Neural progenitor cell (in vitro differentiated cells): ENCODE measurements around the gene SRR. TPM values are rescaled to one million over a fixed set of nuclear protein-coding genes. Genes with fewer than 3 reads are reported as not detected.
"Not testable (repeated sequence)": the region's sequence is repeated elsewhere in the genome, so short reads cannot be mapped to it uniquely, and the experiment has no call there.

Experiments used
- DNase-seq: peaks from one replicate; pipeline ENCODE4 v3.0.0-alpha.2; 2016; ENCODE audit warnings: low spot score
- H2AFZ ChIP-seq: fragments of 200-600 bp; sonication (generic); replicated peaks from 2 replicates; pipeline ENCODE4 v1.6.1; 2016; ENCODE audit warnings: antibody characterized with exemption
- H3F3A ChIP-seq: fragments of 200-600 bp; sonication (generic); 2 replicates; pipeline ENCODE4 v1.6.1; 2016; ENCODE audit warnings: antibody characterized with exemption, low read depth
- H3K27ac ChIP-seq: fragments of 200-600 bp; sonication (generic); 2 replicates; pipeline ENCODE4 v1.5.1; 2016; ENCODE audit warnings: mild to moderate bottlenecking
- H3K27me3 ChIP-seq: fragments of 200-600 bp; sonication (generic); 2 replicates; pipeline ENCODE4 v1.6.1; 2016; ENCODE audit warnings: mild to moderate bottlenecking, moderate library complexity
- H3K36me3 ChIP-seq: fragments of 200-600 bp; sonication (generic); 2 replicates; pipeline ENCODE4 v1.5.1; 2016
- H3K4me1 ChIP-seq: fragments of 200-600 bp; sonication (generic); 2 replicates; pipeline ENCODE4 v1.6.1; 2016; ENCODE audit warnings: mixed run types
- H3K4me2 ChIP-seq: fragments of 200-600 bp; sonication (generic); 2 replicates; pipeline ENCODE4 v1.6.1; 2016
- H3K4me3 ChIP-seq: fragments of 200-600 bp; sonication (generic); 2 replicates; pipeline ENCODE4 v1.5.1; 2016
- H3K79me2 ChIP-seq: fragments of 200-600 bp; sonication (generic); 2 replicates; pipeline ENCODE4 v1.6.1; 2016; ENCODE audit warnings: low read depth
- H3K9ac ChIP-seq: fragments of 200-600 bp; sonication (generic); 2 replicates; pipeline ENCODE4 v1.6.1; 2016
- H3K9me3 ChIP-seq: fragments of 200-600 bp; sonication (generic); 2 replicates; pipeline ENCODE4 v1.5.1; 2016; ENCODE audit warnings: low read depth
- H4K20me1 ChIP-seq: fragments of 200-600 bp; sonication (generic); 2 replicates; pipeline ENCODE4 v1.6.1; 2016; ENCODE audit warnings: low read depth
- H3K27ac Mint-ChIP-seq: 3 replicates; pipeline ENCODE4 v1.8.0; 2021; ENCODE audit warnings: mixed read lengths
- H3K27me3 Mint-ChIP-seq: 2 replicates; pipeline ENCODE4 v1.8.0; 2022; ENCODE audit warnings: low read depth, mild to moderate bottlenecking, inconsistent platforms, moderate library complexity, mixed read lengths; ENCODE audit not compliant: insufficient read depth
- H3K36me3 Mint-ChIP-seq: 3 replicates; pipeline ENCODE4 v1.8.0; 2021; ENCODE audit warnings: mixed read lengths
- H3K4me1 Mint-ChIP-seq: 3 replicates; pipeline ENCODE4 v1.8.0; 2021; ENCODE audit warnings: mixed read lengths
- H3K4me3 Mint-ChIP-seq: 3 replicates; pipeline ENCODE4 v1.8.0; 2021; ENCODE audit warnings: mild to moderate bottlenecking, moderate library complexity, mixed read lengths
- H3K9me3 Mint-ChIP-seq: 3 replicates; pipeline ENCODE4 v1.8.0; 2020; ENCODE audit warnings: mixed read lengths
- CTCF ChIP-seq: fragments of 200-600 bp; sonication (generic); IDR thresholded peaks from 2 replicates; pipeline ENCODE4 v1.5.1; 2017; ENCODE audit warnings: antibody characterized with exemption, mild to moderate bottlenecking
- EZH2 ChIP-seq: fragments of 200-600 bp; sonication (generic); IDR thresholded peaks from 2 replicates; pipeline ENCODE4 v1.6.1; 2017; ENCODE audit warnings: antibody characterized with exemption, mild to moderate bottlenecking, moderate library complexity
- EZH2phosphoT487 ChIP-seq: fragments of 200-600 bp; sonication (generic); IDR thresholded peaks from 2 replicates; pipeline ENCODE4 v1.6.1; 2017; ENCODE audit warnings: antibody characterized with exemption
- total RNA-seq: library from RNA; depleted of rRNA; stranded (reverse); fragments of >200 nt; gene quantifications from 2 replicates; pipeline ENCODE4 v1.2.3, GENCODE V29; 2015; ENCODE audit warnings: low replicate concordance

Gene SRR
- 26.4 and 40.9 TPM in 2 replicates for total RNA-seq

DNA sequence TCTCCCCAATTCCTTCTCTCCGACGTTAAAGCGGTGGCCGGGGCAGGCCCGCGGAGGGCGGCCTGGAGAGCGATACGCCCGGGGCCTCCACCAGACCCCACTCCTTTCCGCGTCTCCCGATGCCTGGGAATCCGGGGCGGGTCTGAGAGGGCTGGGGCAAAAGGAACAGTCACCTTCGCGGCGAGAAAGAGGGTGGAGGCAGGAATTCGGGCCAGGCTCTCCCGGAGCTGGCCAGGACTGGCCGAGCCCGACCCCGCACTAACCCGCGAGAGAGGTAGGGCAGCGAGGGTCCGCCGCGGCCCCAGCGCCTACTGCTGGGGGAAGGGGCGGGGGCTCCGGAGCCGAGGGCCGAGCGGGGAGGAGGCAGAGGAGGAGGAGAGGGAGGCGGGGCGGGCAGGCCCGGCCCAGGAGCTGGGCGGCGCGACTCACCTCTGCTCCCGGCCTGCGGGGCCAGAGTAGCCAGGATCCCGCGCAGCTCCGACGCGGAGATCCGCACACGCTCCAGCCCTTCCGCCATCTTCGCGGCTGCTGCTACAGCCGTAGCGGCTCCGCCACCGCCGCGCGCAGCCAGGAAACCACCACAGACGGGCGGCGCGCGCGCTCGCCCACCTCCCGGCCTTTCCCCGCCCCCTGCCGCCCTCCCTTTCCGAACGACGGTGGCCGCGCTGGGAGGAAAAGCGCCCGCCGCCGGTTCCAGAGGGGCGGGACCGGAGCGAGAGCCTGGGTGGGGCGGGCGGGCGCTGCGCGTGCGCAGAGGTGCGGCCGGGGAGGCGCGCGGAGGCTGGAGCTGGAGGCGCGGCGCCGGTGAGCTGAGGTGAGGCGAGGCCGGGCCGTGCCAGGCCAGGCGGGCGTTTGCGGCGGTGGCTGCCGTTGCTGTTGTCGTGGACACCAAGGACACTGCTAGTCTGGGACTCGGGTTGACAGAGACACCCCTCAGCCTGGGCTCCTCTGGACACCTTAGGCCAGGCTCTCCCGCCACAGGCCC, at the start of gene SRR, which contains the start of gene SMG6:
Gene SRR (plus strand): TSS at position 747 of the 985 bp plus-strand sequence. CDS start 11,611 bp downstream, outside the sequence.
Gene SMG6 (minus strand): TSS at position 582 of the 985 bp plus-strand sequence. CDS start 65 bp downstream, at position 517.
- H2AFZ ChIP-seq = peak within 1 kb of the TSS; percentile 81
- peak within 1 kb of the TSS; percentile 76 for H3K4me3 ChIP-seq
- TF ChIP-seq EZH2 = no peak
- peak; percentile 29 for TF ChIP-seq EZH2phosphoT487
- no peak for TF ChIP-seq CTCF
- Mint-ChIP-seq H3K9me3 (no peaks in the 10 kb centered on the region), H3K4me3 (peak within 1 kb of the TSS; percentile 95), H3K27ac (peak within 1 kb of the TSS; percentile 69), H3K4me1 (peaks cover 32% of the 10 kb centered on the region), H3K36me3 (peaks cover 26% of the 10 kb centered on the region), H3K27me3 (no peaks in the 10 kb centered on the region)
- no peaks in the 10 kb centered on the region for H3K36me3 ChIP-seq
- no peaks in the 10 kb centered on the region for H3K9me3 ChIP-seq
- H3F3A ChIP-seq = peaks cover 28% of the 10 kb centered on the region
- peaks cover 16% of the 10 kb centered on the region for H3K4me1 ChIP-seq
- peak within 1 kb of the TSS; percentile 94 for H3K27ac ChIP-seq
- H3K79me2 ChIP-seq = peaks cover 59% of the 10 kb centered on the region
- peak within 1 kb of the TSS; percentile 76 for H3K9ac ChIP-seq
- H4K20me1 ChIP-seq = peaks cover 44% of the 10 kb centered on the region
- H3K4me2 ChIP-seq = peak within 1 kb of the TSS; percentile 95
- no peaks in the 10 kb centered on the region for H3K27me3 ChIP-seq
- DNase-seq = peak; percentile 97

DNA sequence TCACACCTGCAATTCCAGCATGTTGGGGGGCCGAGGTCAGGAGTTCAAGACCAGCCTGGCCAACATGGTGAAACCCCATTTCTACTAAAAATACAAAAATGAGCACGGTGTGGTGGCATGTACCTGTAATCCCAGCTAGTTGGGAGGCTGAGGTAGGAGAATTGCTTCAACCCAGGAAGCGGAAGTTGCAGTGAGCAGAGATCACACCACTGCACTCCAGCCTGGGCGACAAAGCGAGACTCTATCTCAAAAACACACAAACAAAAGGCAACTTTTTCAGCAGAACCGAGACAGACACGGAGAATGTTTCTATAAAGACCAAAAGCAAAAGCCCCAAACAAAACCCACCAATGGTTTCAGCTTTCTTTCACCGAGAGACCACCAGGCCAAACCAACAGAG, 44.9 kb upstream of the SRR start:
- H3K4me1 Mint-ChIP-seq, H3K9me3 ChIP-seq, H3K27me3 Mint-ChIP-seq, H3K36me3 ChIP-seq, H3K27ac ChIP-seq, H3K4me2 ChIP-seq, H4K20me1 ChIP-seq, H2AFZ ChIP-seq, H3K27me3 ChIP-seq, DNase-seq, H3K9ac ChIP-seq, H3K27ac Mint-ChIP-seq, H3K4me3 ChIP-seq, H3F3A ChIP-seq, H3K4me1 ChIP-seq, H3K4me3 Mint-ChIP-seq: not testable (repeated sequence)
- H3K79me2 ChIP-seq = peaks cover 12% of the 10 kb centered on the region
- Mint-ChIP-seq H3K36me3 (peaks cover 42% of the 10 kb centered on the region), H3K9me3 (peaks cover 14% of the 10 kb centered on the region)

DNA sequence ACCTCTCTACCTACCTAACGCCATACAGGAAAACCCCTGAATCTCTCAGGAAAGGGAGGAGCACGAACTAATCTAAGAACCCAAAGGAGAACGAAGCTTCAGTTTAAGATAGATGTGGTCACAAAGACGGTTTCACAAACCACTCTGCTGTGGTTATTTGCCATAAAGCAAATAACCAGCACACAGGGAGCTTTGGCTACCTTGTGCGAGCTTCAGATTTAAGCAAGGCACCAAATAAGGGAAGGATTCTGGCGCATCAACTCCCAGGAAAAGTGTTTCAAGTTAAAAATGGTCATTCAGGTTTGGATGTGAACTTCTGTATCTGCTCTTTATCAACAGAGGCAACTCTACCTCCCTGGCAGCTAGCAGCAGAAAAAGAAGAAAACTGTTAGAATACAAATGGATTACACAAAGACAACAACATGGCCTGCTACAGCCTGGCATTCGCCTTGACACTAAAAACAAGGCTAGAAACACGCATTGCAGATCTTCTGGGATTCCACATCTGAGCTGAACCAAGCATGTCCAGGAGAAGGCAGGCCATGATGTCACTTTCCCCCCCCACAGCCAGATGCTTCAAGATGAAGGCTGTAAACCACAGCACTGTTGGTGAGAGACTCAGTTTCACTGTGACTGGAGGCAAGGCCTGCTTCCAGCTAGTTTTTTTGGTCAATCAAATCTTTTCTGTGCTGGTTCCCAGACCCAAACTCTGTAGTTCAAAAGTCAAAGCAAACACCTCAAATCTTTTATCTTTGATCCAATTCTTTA, 43.8 kb upstream of the SRR start:
- H3K9me3 Mint-ChIP-seq = peaks cover 11% of the 10 kb centered on the region
- Histone ChIP-seq H3K4me3 (no peak overlapping the region), H3K9me3 (no peaks in the 10 kb centered on the region), H3K27me3 (no peaks in the 10 kb centered on the region), H4K20me1 (peaks cover 4% of the 10 kb centered on the region), H3K27ac (no peak overlapping the region), H3F3A (no peaks in the 10 kb centered on the region), H3K4me2 (no peak overlapping the region), H3K9ac (no peak overlapping the region), H3K79me2 (peaks cover 12% of the 10 kb centered on the region), H3K4me1 (no peaks in the 10 kb centered on the region), H3K36me3 (no peaks in the 10 kb centered on the region), H2AFZ (no peak overlapping the region)
- no peaks in the 10 kb centered on the region for H3K4me1 Mint-ChIP-seq
- peaks cover 2% of the 10 kb centered on the region for H3K27me3 Mint-ChIP-seq
- no peak for DNase-seq
- peaks cover 38% of the 10 kb centered on the region for H3K36me3 Mint-ChIP-seq
- no peak overlapping the region for H3K4me3 Mint-ChIP-seq
- TF ChIP-seq CTCF (no peak), EZH2phosphoT487 (no peak), EZH2 (no peak)
- H3K27ac Mint-ChIP-seq = peak overlapping the region; percentile 26
